BJ (cell line): ENCODE measurements around the gene RANBP3. TPM values are rescaled to one million over a fixed set of nuclear protein-coding genes. Genes with fewer than 3 reads are reported as not detected.

Source experiments
- CTCF ChIA-PET: fragments of 350-600 bp; formaldehyde crosslinking; extraction: SDS; loops from one replicate; lab custom pipeline; 2021; ENCODE audit warnings: antibody characterized with exemption, inconsistent platforms; lab: Yijun Ruan, JAX
- POLR2A ChIA-PET: fragments of 300-600 bp; sonication (Branson Sonifier 250); formaldehyde crosslinking; extraction: SDS; loops from one replicate; lab custom pipeline; 2021; ENCODE audit warnings: antibody characterized with exemption; lab: Charles Lee
- DNase-seq: peaks from one replicate; pipeline ENCODE4 v3.0.0-alpha.2; 2011; ENCODE audit warnings: low read depth
- H3K27me3 ChIP-seq: 2 replicates; pipeline ENCODE4 v1.6.0; 2011; ENCODE audit warnings: low read length; ENCODE audit not compliant: control insufficient read depth, insufficient read depth
- H3K36me3 ChIP-seq: 2 replicates; pipeline ENCODE4 v1.5.1; 2011; ENCODE audit warnings: low read length; ENCODE audit not compliant: control insufficient read depth, insufficient read depth
- H3K4me3 ChIP-seq: 2 replicates; pipeline ENCODE4 v1.5.1; 2011; ENCODE audit warnings: low read depth, mild to moderate bottlenecking, control low read depth, low read length
- CTCF ChIP-seq: IDR thresholded peaks from 2 replicates; pipeline ENCODE4 v1.5.1; 2011; ENCODE audit warnings: low read depth, mild to moderate bottlenecking, control low read depth, inconsistent platforms, low read length, moderate library complexity; ENCODE audit not compliant: insufficient read depth
- polyA plus RNA-seq: library from polyadenylated mRNA; depleted of rRNA; stranded (reverse); fragments of >200 nt; gene quantifications from 2 replicates; pipeline ENCODE4 v1.2.3, GENCODE V29; 2011

RANBP3 gene
- polyA plus RNA-seq, 1 experiment: 68.6 TPM

GRCh38 chr19:5927441-5927821 is 50.5 kb downstream of the RANBP3 start:
- no peak for DNase-seq
- TF ChIP-seq CTCF: no peak
- Histone ChIP-seq H3K4me3 (no peak overlapping the region), H3K27me3 (no peaks in the 10 kb centered on the region), H3K36me3 (peaks cover 47% of the 10 kb centered on the region)
- POLR2A ChIA-PET: no interaction called here
- CTCF ChIA-PET: interaction anchor here (1.1 to 2.6 kb wide), 4 partner anchors 8 to 124 kb away, joined by 3 to 11 read pairs (median 6); partner anchors contain the start of gene NRTN

- Histone ChIP-seq H3K4me3 (no peak overlapping the region), H3K36me3 (peaks cover 45% of the 10 kb centered on the region), H3K27me3 (no peaks in the 10 kb centered on the region)
- DNase-seq: peak; percentile 96
- ChIA-PET CTCF (interaction anchor here (1.1 to 2.6 kb wide), 5 partner anchors 8 to 123 kb away, joined by 3 to 11 read pairs (median 3); partner anchors contain the start of gene NRTN), POLR2A (interaction anchor here (0.6 kb wide), 1 partner anchor 9 kb away, joined by 3 read pairs; no protein-coding TSS in a partner anchor)
- TF ChIP-seq CTCF: no peak
Measured at GRCh38 chr19:5926641-5927440, 51.1 kb downstream of the RANBP3 start.

- no peak for TF ChIP-seq CTCF
- CTCF ChIA-PET: interaction anchor here (1.3 to 2.6 kb wide), 4 partner anchors 9 to 122 kb away, joined by 3 to 11 read pairs (median 6); partner anchors contain the start of gene NRTN
- H3K36me3 ChIP-seq: peaks cover 40% of the 10 kb centered on the region
Measured at GRCh38 chr19:5925830-5926427, 52.0 kb downstream of the RANBP3 start.

GRCh38 chr19:5923356-5923755 is 54.6 kb downstream of the RANBP3 start:
- Histone ChIP-seq H3K4me3 (no peak overlapping the region), H3K27me3 (no peaks in the 10 kb centered on the region), H3K36me3 (peaks cover 41% of the 10 kb centered on the region)
- ChIA-PET POLR2A (no interaction called here), CTCF (no interaction called here)
- TF ChIP-seq CTCF: no peak
- no peak for DNase-seq

More at GRCh38 chr19:5925830-5926427, 52.0 kb downstream of the RANBP3 start:
- POLR2A ChIA-PET: no interaction called here
- Histone ChIP-seq H3K27me3 (no peaks in the 10 kb centered on the region), H3K4me3 (no peak overlapping the region)
- DNase-seq: no peak

- no peak overlapping the region for H3K4me3 ChIP-seq
- peaks cover 42% of the 10 kb centered on the region for H3K36me3 ChIP-seq
- H3K27me3 ChIP-seq: no peaks in the 10 kb centered on the region
- POLR2A ChIA-PET: no interaction called here
- no peak for TF ChIP-seq CTCF
- no peak for DNase-seq
- CTCF ChIA-PET: interaction anchor here (0.7 kb wide), 1 partner anchor 353 kb away, joined by 4 read pairs; no protein-coding TSS in a partner anchor
Measured at GRCh38 chr19:5922161-5922545, 55.8 kb downstream of the RANBP3 start.
